Measurements from ENCODE around the gene SLC45A2.

SLC45A2 gene

GRCh38 chr5:33905381-33905780 is 79.1 kb downstream of the SLC45A2 start:
- DNase-seq: no peak

DNA sequence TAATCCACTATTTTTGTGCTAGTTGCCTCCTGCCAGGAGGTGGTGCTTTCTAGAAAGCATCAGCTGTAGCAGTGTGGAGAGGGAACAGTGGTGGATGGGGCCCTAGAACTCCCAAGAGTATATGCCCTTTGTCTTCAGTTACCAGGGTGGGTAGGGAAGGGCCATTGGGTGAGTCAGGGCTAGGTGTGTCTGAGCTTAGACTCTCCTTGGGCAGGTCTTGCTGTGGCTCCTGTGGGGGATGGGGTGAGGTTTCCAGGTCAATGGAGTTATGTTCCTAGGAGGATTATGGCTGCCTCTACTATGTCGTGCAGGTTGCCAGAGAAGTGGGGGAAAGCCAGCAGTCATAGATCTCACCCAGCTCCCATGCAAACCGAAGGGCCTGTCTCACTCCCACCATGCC is 81.4 kb downstream of the SLC45A2 start:
- no peak for DNase-seq

- DNase-seq: no peak
Observed at GRCh38 chr5:33901156-33901555, 83.3 kb downstream of the SLC45A2 start.

All from RPMI8226 (cell line).